IMR-90 (cell line): ENCODE measurements around the gene KDM1A. TPM values are rescaled to one million over a fixed set of nuclear protein-coding genes. Genes with fewer than 3 reads are reported as not detected.

Source experiments
- ATAC-seq: fragments of 200-7000 bp; cut with Tn5 transposase; 2 replicates; pipeline ENCODE4 v1.9.1; 2020; ENCODE audit warnings: low read depth, mild to moderate bottlenecking, moderate library complexity
- BruUV-seq: library from RNA; stranded (reverse); fragments of 400-500 nt; replicated peaks from 2 replicates; lab custom pipeline; 2021; lab: Mats Ljungman, UMichigan
- CTCF ChIA-PET: fragments of 300-600 bp; formaldehyde crosslinking; extraction: SDS; loops from one replicate; lab custom pipeline; 2021; ENCODE audit warnings: antibody characterized with exemption; lab: Yijun Ruan, JAX
- POLR2A ChIA-PET: fragments of 300-600 bp; sonication (Branson Sonifier 250); formaldehyde crosslinking; loops from one replicate; lab custom pipeline; 2022; ENCODE audit warnings: antibody characterized with exemption; ENCODE audit not compliant: unreplicated experiment; lab: Charles Lee
- DNase-seq: peaks from one replicate; pipeline ENCODE4 v3.0.0; 2013
- H2AFZ ChIP-seq: replicated peaks from 2 replicates; pipeline ENCODE3; 2013; ENCODE audit warnings: low read length, mild to moderate bottlenecking; ENCODE audit not compliant: poor library complexity
- H2AK5ac ChIP-seq: 2 replicates; pipeline ENCODE4 v1.6.1; 2013; ENCODE audit warnings: low read depth, low read length, inconsistent platforms
- H2AK9ac ChIP-seq: replicated peaks from 2 replicates; pipeline ENCODE3; 2013; ENCODE audit warnings: mild to moderate bottlenecking, low read depth, low read length, moderate library complexity; ENCODE audit not compliant: poor library complexity
- H2BK120ac ChIP-seq: 2 replicates; pipeline ENCODE4 v1.6.1; 2013; ENCODE audit warnings: low read depth, low read length, inconsistent platforms
- H2BK15ac ChIP-seq: 3 replicates; pipeline ENCODE4 v1.6.1; 2013; ENCODE audit warnings: low read depth, low read length, inconsistent platforms
- H2BK20ac ChIP-seq: 2 replicates; pipeline ENCODE4 v1.6.1; 2013; ENCODE audit warnings: low read depth, mild to moderate bottlenecking, inconsistent platforms, low read length, moderate library complexity
- H2BK5ac ChIP-seq: 2 replicates; pipeline ENCODE4 v1.6.1; 2013; ENCODE audit warnings: mild to moderate bottlenecking, low read depth, low read length, inconsistent platforms; ENCODE audit not compliant: poor library complexity, severe bottlenecking
- H3K14ac ChIP-seq: replicated peaks from 2 replicates; pipeline ENCODE4 v1.6.1; 2013; ENCODE audit warnings: low read depth, low read length, inconsistent platforms
- H3K18ac ChIP-seq: 2 replicates; pipeline ENCODE4 v1.6.1; 2013; ENCODE audit warnings: low read depth, low read length, control low read depth
- H3K23ac ChIP-seq: 2 replicates; pipeline ENCODE4 v1.6.1; 2013; ENCODE audit warnings: low read depth, low read length, inconsistent platforms
- H3K27ac ChIP-seq: 2 replicates; pipeline ENCODE4 v1.5.1; 2013; ENCODE audit warnings: mild to moderate bottlenecking, control low read depth, low read length; ENCODE audit not compliant: insufficient read depth
- H3K27me3 ChIP-seq: 2 replicates; pipeline ENCODE4 v1.6.1; 2013; ENCODE audit warnings: low read length; ENCODE audit not compliant: control insufficient read depth, insufficient read depth
- H3K36me3 ChIP-seq: 2 replicates; pipeline ENCODE4 v1.6.1; 2013; ENCODE audit warnings: low read length, mixed read lengths; ENCODE audit not compliant: control insufficient read depth, insufficient read depth
- H3K4ac ChIP-seq: 2 replicates; pipeline ENCODE4 v1.6.1; 2013; ENCODE audit warnings: low read depth, low read length, inconsistent platforms
- H3K4me1 ChIP-seq: 2 replicates; pipeline ENCODE4 v1.6.1; 2013; ENCODE audit warnings: low read length, mixed read lengths; ENCODE audit not compliant: control insufficient read depth, insufficient read depth
- H3K4me2 ChIP-seq: 2 replicates; pipeline ENCODE4 v1.6.1; 2013; ENCODE audit warnings: low read depth, mild to moderate bottlenecking, control low read depth, low read length, moderate library complexity
- H3K4me3 ChIP-seq: 2 replicates; pipeline ENCODE4 v1.5.1; 2013; ENCODE audit warnings: low read depth, mild to moderate bottlenecking, control low read depth, low read length, moderate library complexity; ENCODE audit not compliant: insufficient read depth
- H3K56ac ChIP-seq: 2 replicates; pipeline ENCODE4 v1.6.1; 2013; ENCODE audit warnings: low read length, inconsistent platforms; ENCODE audit not compliant: insufficient read depth; ENCODE audit errors: extremely low read depth
- H3K79me1 ChIP-seq, 2 experiments: 2 replicates each; pipeline ENCODE4 v1.6.1; 2013; ENCODE audit warnings: low read length in 2 of 2, inconsistent platforms in 1 of 2, low read depth in 1 of 2
- H3K9ac ChIP-seq: 2 replicates; pipeline ENCODE4 v1.6.1; 2013; ENCODE audit warnings: low read depth, low read length, control low read depth
- H3K9me1 ChIP-seq: 2 replicates; pipeline ENCODE4 v1.6.1; 2013; ENCODE audit warnings: low read length, inconsistent platforms; ENCODE audit not compliant: insufficient read depth
- H3K9me3 ChIP-seq: 2 replicates; pipeline ENCODE4 v1.6.1; 2013; ENCODE audit warnings: low read length; ENCODE audit not compliant: control insufficient read depth, insufficient read depth
- H4K20me1 ChIP-seq: 2 replicates; pipeline ENCODE4 v1.6.1; 2013; ENCODE audit warnings: low read length, inconsistent platforms; ENCODE audit not compliant: insufficient read depth
- H4K5ac ChIP-seq: 2 replicates; pipeline ENCODE4 v1.6.1; 2013; ENCODE audit warnings: mild to moderate bottlenecking, low read depth, low read length, control low read depth
- H4K8ac ChIP-seq, 2 experiments: 2 replicates each; pipeline ENCODE4 v1.6.1; 2013; ENCODE audit warnings: low read depth in 2 of 2, low read length in 2 of 2, control low read depth in 1 of 2, inconsistent platforms in 1 of 2
- H4K91ac ChIP-seq: 2 replicates; pipeline ENCODE4 v1.6.1; 2013; ENCODE audit warnings: low read depth, low read length, inconsistent platforms; ENCODE audit not compliant: insufficient read depth
- RFX5 ChIP-seq: IDR thresholded peaks from 2 replicates; pipeline ENCODE4 v1.8.0; 2012; ENCODE audit warnings: low read depth, mild to moderate bottlenecking, low read length, moderate library complexity
- WGBS, 2 experiments: methylation state at CpG; one replicate each; pipeline versions ENCODE4 v1.1.5 to v1.1.7; 2013; ENCODE audit warnings: missing lambda C conversion rate in 2 of 2; ENCODE audit not compliant: insufficient read length in 1 of 2; ENCODE audit errors: extremely low coverage in 2 of 2; 5-methylcytosine and 5-hydroxymethylcytosine counted together
- dilution Hi-C: fragments of 300-500 bp; cut with HindIII; formaldehyde crosslinking; loops from one replicate; pipeline ENCODE4 v1.14.3; 2018; ENCODE audit warnings: low sequenced_read_pairs; ENCODE audit not compliant: unreplicated experiment
- in situ Hi-C: fragments of 300-500 bp; cut with MboI; formaldehyde crosslinking; loops from 3 replicates; pipeline ENCODE4 v1.14.3; 2019; ENCODE audit warnings: low sequenced_read_pairs, inconsistent platforms, mixed read lengths
- intact Hi-C: fragments of 100-400 bp; cut with micrococcal nuclease; formaldehyde crosslinking; loops from 2 replicates; pipeline ENCODE4 v1.10.0; 2022
- polyA plus RNA-seq, 3 experiments: library from polyadenylated mRNA; depleted of rRNA; stranded (reverse); fragments of >200 nt; gene quantifications; 2 replicates each; pipeline ENCODE4 v1.2.3, GENCODE V29; 2012; ENCODE audit warnings: low replicate concordance in 1 of 3
- total RNA-seq: library from RNA; depleted of rRNA; stranded (reverse); fragments of >200 nt; gene quantifications from 2 replicates; pipeline ENCODE4 v1.2.3, GENCODE V29; 2012

KDM1A gene
- total and polyA plus RNA-seq, 2 of the 4 experiments (the other 2 are of a cell fraction), result 58.7 to 104 TPM

GRCh38 chr1:23125489-23125888, 106.2 kb downstream of the KDM1A start:
- POLR2A ChIA-PET, result no interaction called here
- Histone ChIP-seq H3K9me3 (no peaks in the 10 kb centered on the region), H4K5ac (no peak overlapping the region), H3K4me1 (peaks cover 16% of the 10 kb centered on the region), H3K56ac (no peak overlapping the region), H2AK5ac (no peak overlapping the region), H3K4ac (no peak overlapping the region), H3K4me3 (no peak overlapping the region), H3K27ac (no peak overlapping the region), H3K79me1 (peaks cover 10 to 73% of the 10 kb centered on the region in 2 experiments), H3K36me3 (no peaks in the 10 kb centered on the region), H4K8ac (no peak overlapping the region), H3K4me2 (no peak overlapping the region), H2BK20ac (no peak overlapping the region), H3K14ac (no peak overlapping the region), H4K20me1 (peaks cover 77% of the 10 kb centered on the region), H2BK5ac (no peak overlapping the region), H3K9me1 (peaks cover 21% of the 10 kb centered on the region), H4K91ac (no peak overlapping the region), H2AK9ac (no peak overlapping the region), H3K27me3 (no peaks in the 10 kb centered on the region), H2BK120ac (no peak overlapping the region), H3K18ac (no peak overlapping the region), H3K23ac (no peak overlapping the region), H2AFZ (no peak overlapping the region), H3K9ac (no peak overlapping the region), H2BK15ac (no peak overlapping the region)
- whole genome bisulfite sequencing, 2 experiments, result no CpG with 5 or more reads among the region's 4 CpGs
- in situ Hi-C loops, result no loop called here
- no peak for DNase-seq
- dilution Hi-C loops, result no loop called here
- CTCF ChIA-PET, result no interaction called here
- intact Hi-C loops, result no loop called here
- BruUV-seq, result no TSS peak
- TF ChIP-seq RFX5, result no peak
- no peak for ATAC-seq
